ENCODE results near the gene SLC27A4. TPM values are rescaled to one million over a fixed set of nuclear protein-coding genes. Genes with fewer than 3 reads are reported as not detected.

The SLC27A4 gene
- total RNA-seq, 2 experiments from 2014 or later: 10.5 to 11.2 TPM

GRCh38 chr9:128349125-128349524 is 8.8 kb downstream of the SLC27A4 start:
- H3K4me1 Mint-ChIP-seq (ENCODE audit: low read depth): no peaks in the 10 kb centered on the region
- ATAC-seq (no peak), DNase-seq (no peak)
- ChIA-PET POLR2A (interaction anchor here (0.6 to 1.1 kb wide), 2 partner anchors 13 to 18 kb away, joined by 3 read pairs; no protein-coding TSS in a partner anchor), CTCF (interaction anchor here (2.5 kb wide), 1 partner anchor 14 kb away, joined by 11 read pairs; no protein-coding TSS in a partner anchor)
- TF ChIP-seq CTCF (IDR thresholded peaks at IDR 0.05): no peak
- H3K9me3 Mint-ChIP-seq: no peaks in the 10 kb centered on the region
- H3K4me3 Mint-ChIP-seq: no peak overlapping the region
- H3K36me3 Mint-ChIP-seq (ENCODE audit: low read depth): peaks cover 13% of the 10 kb centered on the region
- no peaks in the 10 kb centered on the region for H3K27me3 Mint-ChIP-seq
- no peak overlapping the region for H3K27ac Mint-ChIP-seq
- intact Hi-C loops (cut with micrococcal nuclease): no loop called here

- no peak overlapping the region for H3K4me3 Mint-ChIP-seq
Observed at GRCh38 chr9:128349772-128350171, 9.4 kb downstream of the SLC27A4 start.

GRCh38 chr9:128355451-128355850 is 15.1 kb downstream of the SLC27A4 start:
- Mint-ChIP-seq H3K4me3 (no peak overlapping the region), H3K36me3 (ENCODE audit: low read depth) (peaks cover under 1% of the 10 kb centered on the region), H3K27ac (no peak overlapping the region), H3K4me1 (ENCODE audit: low read depth) (no peaks in the 10 kb centered on the region), H3K9me3 (no peaks in the 10 kb centered on the region), H3K27me3 (no peaks in the 10 kb centered on the region)
- ChIA-PET CTCF (interaction anchor here (1.0 kb wide), 1 partner anchor 14 kb away, joined by 4 read pairs; no protein-coding TSS in a partner anchor), POLR2A (interaction anchor here (1.2 to 1.3 kb wide), 2 partner anchors 10 to 195 kb away, joined by 3 read pairs; no protein-coding TSS in a partner anchor)
- TF ChIP-seq CTCF (IDR thresholded peaks at IDR 0.05): no peak
- DNase-seq (no peak), ATAC-seq (no peak)
- intact Hi-C loops (cut with micrococcal nuclease): no loop called here

More at GRCh38 chr9:128349772-128350171, 9.4 kb downstream of the SLC27A4 start:
- intact Hi-C loops (cut with micrococcal nuclease): no loop called here
- ChIA-PET POLR2A (interaction anchor here (0.6 to 1.1 kb wide), 2 partner anchors 13 to 17 kb away, joined by 3 read pairs; no protein-coding TSS in a partner anchor), CTCF (interaction anchor here (1.8 to 2.5 kb wide), 2 partner anchors 8 to 13 kb away, joined by 5 to 11 read pairs; no protein-coding TSS in a partner anchor)
- H3K27me3 Mint-ChIP-seq: no peaks in the 10 kb centered on the region
- no peak for ATAC-seq
- TF ChIP-seq CTCF (IDR thresholded peaks at IDR 0.05): no peak
- DNase-seq: no peak
- no peak overlapping the region for H3K27ac Mint-ChIP-seq
- peaks cover 11% of the 10 kb centered on the region for H3K36me3 Mint-ChIP-seq (ENCODE audit: low read depth)
- H3K4me1 Mint-ChIP-seq (ENCODE audit: low read depth): no peaks in the 10 kb centered on the region
- no peaks in the 10 kb centered on the region for H3K9me3 Mint-ChIP-seq

- no peak overlapping the region for H3K4me3 Mint-ChIP-seq
- ChIA-PET CTCF (no interaction called here), POLR2A (interaction anchor here (0.6 kb wide), 1 partner anchor 351 kb away, joined by 4 read pairs; no protein-coding TSS in a partner anchor)
- H3K27me3 Mint-ChIP-seq: no peaks in the 10 kb centered on the region
- intact Hi-C loops (cut with micrococcal nuclease): no loop called here
- H3K4me1 Mint-ChIP-seq (ENCODE audit: low read depth): peaks cover 10% of the 10 kb centered on the region
- H3K9me3 Mint-ChIP-seq: no peaks in the 10 kb centered on the region
- no peak for TF ChIP-seq CTCF (IDR thresholded peaks at IDR 0.05)
- no peaks in the 10 kb centered on the region for H3K36me3 Mint-ChIP-seq (ENCODE audit: low read depth)
- ATAC-seq (no peak), DNase-seq (no peak)
- H3K27ac Mint-ChIP-seq: no peak overlapping the region
Observed at GRCh38 chr9:128358090-128358489, 17.8 kb downstream of the SLC27A4 start.

- TF ChIP-seq CTCF (IDR thresholded peaks at IDR 0.05): no peak
- H3K27ac Mint-ChIP-seq: no peak overlapping the region
- CTCF ChIA-PET: no interaction called here
- POLR2A ChIA-PET: no interaction called here
- H3K36me3 Mint-ChIP-seq (ENCODE audit: low read depth): no peaks in the 10 kb centered on the region
- H3K4me3 Mint-ChIP-seq: no peak overlapping the region
- H3K4me1 Mint-ChIP-seq (ENCODE audit: low read depth): peaks cover 10% of the 10 kb centered on the region
- DNase-seq (no peak), ATAC-seq (no peak)
- H3K27me3 Mint-ChIP-seq: no peaks in the 10 kb centered on the region
- intact Hi-C loops (cut with micrococcal nuclease): no loop called here
- H3K9me3 Mint-ChIP-seq: no peaks in the 10 kb centered on the region
Observed at GRCh38 chr9:128358861-128359260, 18.5 kb downstream of the SLC27A4 start.

Data from activated CD8-positive, alpha-beta T cell treated with anti-CD3 and anti-CD28 coated beads for 36 hours (primary cell).